H9 (cell line): ENCODE results near the gene CSTPP1. TPM values are rescaled to one million over a fixed set of nuclear protein-coding genes. Genes with fewer than 3 reads are reported as not detected.

Source experiments
- DNase-seq: peaks from one replicate; pipeline ENCODE4 v3.0.0-alpha.2; 2017
- H2AFZ ChIP-seq: one replicate; pipeline ENCODE4 v1.6.1; 2013; ENCODE audit warnings: mild to moderate bottlenecking, low read length, control low read depth, moderate library complexity
- H2AK5ac ChIP-seq: 2 replicates; pipeline ENCODE4 v1.6.1; 2013; ENCODE audit warnings: low read length, control low read depth, mixed read lengths; ENCODE audit not compliant: insufficient read length
- H2BK120ac ChIP-seq: one replicate; pipeline ENCODE4 v1.6.1; 2013; ENCODE audit warnings: low read depth, mild to moderate bottlenecking, low read length, control low read depth, inconsistent platforms; ENCODE audit not compliant: poor library complexity, severe bottlenecking
- H2BK12ac ChIP-seq: 2 replicates; pipeline ENCODE4 v1.6.1; 2013; ENCODE audit warnings: low read length, control low read depth, mixed read lengths, low read depth; ENCODE audit not compliant: insufficient read length
- H2BK15ac ChIP-seq: 2 replicates; pipeline ENCODE4 v1.6.1; 2013; ENCODE audit warnings: low read depth, low read length, control low read depth
- H2BK20ac ChIP-seq: one replicate; pipeline ENCODE4 v1.6.1; 2013; ENCODE audit warnings: low read depth, mild to moderate bottlenecking, low read length, control low read depth, inconsistent platforms; ENCODE audit not compliant: poor library complexity, severe bottlenecking
- H2BK5ac ChIP-seq: 2 replicates; pipeline ENCODE4 v1.6.1; 2013; ENCODE audit warnings: low read length, control low read depth, mixed read lengths; ENCODE audit not compliant: insufficient read length
- H3K14ac ChIP-seq: 2 replicates; pipeline ENCODE4 v1.6.1; 2013; ENCODE audit warnings: low read length, control low read depth; ENCODE audit not compliant: insufficient read depth
- H3K18ac ChIP-seq: 2 replicates; pipeline ENCODE4 v1.6.1; 2013; ENCODE audit warnings: low read depth, mild to moderate bottlenecking, mixed read lengths, low read length, control low read depth; ENCODE audit not compliant: insufficient read length
- H3K23ac ChIP-seq: 2 replicates; pipeline ENCODE4 v1.6.1; 2013; ENCODE audit warnings: low read length, control low read depth, mixed read lengths, low read depth; ENCODE audit not compliant: insufficient read length
- H3K23me2 ChIP-seq: 2 replicates; pipeline ENCODE4 v1.6.1; 2013; ENCODE audit warnings: low read depth, mild to moderate bottlenecking, mixed read lengths, low read length, control low read depth; ENCODE audit not compliant: insufficient read length, poor library complexity, severe bottlenecking
- H3K27ac ChIP-seq: 2 replicates; pipeline ENCODE4 v1.5.1; 2013; ENCODE audit warnings: low read length, control low read depth, mixed read lengths, low read depth; ENCODE audit not compliant: insufficient read length
- H3K27me3 ChIP-seq: 2 replicates; pipeline ENCODE4 v1.6.1; 2013; ENCODE audit warnings: low read length, control low read depth, inconsistent platforms; ENCODE audit not compliant: insufficient read depth
- H3K4ac ChIP-seq: 2 replicates; pipeline ENCODE4 v1.6.1; 2013; ENCODE audit warnings: low read depth, mild to moderate bottlenecking, control low read depth, inconsistent platforms, low read length, moderate library complexity
- H3K4me1 ChIP-seq: 2 replicates; pipeline ENCODE4 v1.6.1; 2013; ENCODE audit warnings: low read length, control low read depth, inconsistent platforms; ENCODE audit not compliant: insufficient read depth
- H3K4me2 ChIP-seq: 2 replicates; pipeline ENCODE4 v1.6.1; 2013; ENCODE audit warnings: low read length, control low read depth, mixed read lengths; ENCODE audit not compliant: insufficient read length, insufficient read depth
- H3K56ac ChIP-seq: 2 replicates; pipeline ENCODE4 v1.6.1; 2013; ENCODE audit warnings: low read depth, mild to moderate bottlenecking, mixed read lengths, low read length, control low read depth; ENCODE audit not compliant: insufficient read length
- H3K79me1 ChIP-seq: 2 replicates; pipeline ENCODE4 v1.6.1; 2013; ENCODE audit warnings: low read depth, mild to moderate bottlenecking, moderate library complexity, low read length, control low read depth, inconsistent platforms; ENCODE audit not compliant: insufficient read depth, poor library complexity, severe bottlenecking
- H3K79me2 ChIP-seq: 2 replicates; pipeline ENCODE4 v1.6.1; 2013; ENCODE audit warnings: low read length, control low read depth, inconsistent platforms; ENCODE audit not compliant: insufficient read depth
- H3K9ac ChIP-seq: 2 replicates; pipeline ENCODE4 v1.6.1; 2013; ENCODE audit warnings: low read length, control low read depth, mixed read lengths; ENCODE audit not compliant: insufficient read length; ENCODE audit errors: extremely low read depth
- H3K9me3 ChIP-seq: one replicate; pipeline ENCODE4 v1.6.1; 2013; ENCODE audit warnings: low read depth, low read length, inconsistent platforms; ENCODE audit not compliant: control insufficient read depth
- H3T11ph ChIP-seq: one replicate; pipeline ENCODE4 v1.6.1; 2013; ENCODE audit warnings: mild to moderate bottlenecking, low read length, control low read depth, inconsistent platforms
- H4K20me1 ChIP-seq: one replicate; pipeline ENCODE4 v1.6.1; 2013; ENCODE audit not compliant: control insufficient read depth, insufficient read length, insufficient read depth
- H4K5ac ChIP-seq: 2 replicates; pipeline ENCODE4 v1.6.1; 2013; ENCODE audit warnings: low read depth, mild to moderate bottlenecking, mixed read lengths, low read length, control low read depth; ENCODE audit not compliant: insufficient read length
- H4K8ac ChIP-seq: replicated peaks from 2 replicates; pipeline ENCODE4 v1.6.1; 2013; ENCODE audit warnings: low read length, control low read depth, mixed read lengths, low read depth; ENCODE audit not compliant: insufficient read length
- H4K91ac ChIP-seq: 2 replicates; pipeline ENCODE4 v1.6.1; 2013; ENCODE audit warnings: low read depth, mild to moderate bottlenecking, moderate library complexity, mixed read lengths, low read length, control low read depth; ENCODE audit not compliant: insufficient read length
- H3K27ac Mint-ChIP-seq, 3 experiments: 2 replicates in 2 of 3; 3 replicates in 1 of 3; pipeline ENCODE4 v1.8.0; 2020 to 2021; ENCODE audit warnings: mixed read lengths in 3 of 3, mild to moderate bottlenecking in 1 of 3, moderate library complexity in 1 of 3
- H3K27me3 Mint-ChIP-seq: 2 replicates; pipeline ENCODE4 v1.8.0; 2021; ENCODE audit warnings: low read depth, mild to moderate bottlenecking, moderate library complexity, mixed read lengths
- H3K36me3 Mint-ChIP-seq, 3 experiments: 2 replicates in 2 of 3; 3 replicates in 1 of 3; pipeline ENCODE4 v1.8.0; 2020 to 2021; ENCODE audit warnings: low read depth in 3 of 3, mixed read lengths in 3 of 3; ENCODE audit not compliant: insufficient read depth in 1 of 3
- H3K4me1 Mint-ChIP-seq, 2 experiments: 2 replicates each; pipeline ENCODE4 v1.8.0; 2020; ENCODE audit warnings: mixed read lengths in 2 of 2
- H3K4me3 Mint-ChIP-seq, 2 experiments: 2 replicates in 1 of 2; 3 replicates in 1 of 2; pipeline ENCODE4 v1.8.0; 2020 to 2021; ENCODE audit warnings: mild to moderate bottlenecking in 2 of 2, mixed read lengths in 2 of 2, moderate library complexity in 1 of 2
- H3K9me3 Mint-ChIP-seq, 2 experiments: 2 replicates in 1 of 2; 3 replicates in 1 of 2; pipeline ENCODE4 v1.8.0; 2020; ENCODE audit warnings: mild to moderate bottlenecking in 2 of 2, mixed read lengths in 2 of 2, moderate library complexity in 1 of 2
- CTCF ChIP-seq: fragments of 200-600 bp; sonication (generic); conservative IDR thresholded peaks from 3 replicates; pipeline ENCODE4 v1.8.0; 2021; ENCODE audit warnings: antibody characterized with exemption, mild to moderate bottlenecking
- WGBS: extraction: QIAGEN DNeasy Blood & Tissue Kit; methylation state at CpG from one replicate; pipeline ENCODE4 v1.1.7; 2013; ENCODE audit warnings: missing lambda C conversion rate, low lambda C conversion rate, mixed read lengths; ENCODE audit not compliant: insufficient read length; ENCODE audit errors: extremely low coverage; 5-methylcytosine and 5-hydroxymethylcytosine counted together
- total RNA-seq: library from RNA; stranded (reverse); gene quantifications from 2 replicates; pipeline ENCODE4 v1.2.1, GENCODE V29; 2021

The CSTPP1 gene
- total RNA-seq, 1 experiment from 2014 or later: 21.2 TPM

GRCh38 chr11:47121731-47122130 lies 185.2 kb downstream of the CSTPP1 start:
- peak overlapping the region in 1 of 3 experiments; percentile 54; a peak in 1 of 7 replicates for H3K27ac Mint-ChIP-seq
- H3K36me3 Mint-ChIP-seq: peaks cover 0 to 4% (median 0%) of the 10 kb centered on the region in 3 experiments; a peak in 3 of 7 replicates
- Histone ChIP-seq H3K4me2 (no peak overlapping the region), H3K79me2 (no peaks in the 10 kb centered on the region), H2BK20ac (no peak overlapping the region), H2BK5ac (no peak overlapping the region), H4K5ac (no peak overlapping the region), H3K23me2 (no peaks in the 10 kb centered on the region), H3K56ac (no peak overlapping the region), H4K91ac (no peak overlapping the region), H2AFZ (no peak overlapping the region), H4K8ac (no peak overlapping the region), H3K27me3 (no peaks in the 10 kb centered on the region), H3K23ac (no peak overlapping the region), H3K9ac (no peak overlapping the region), H2BK12ac (no peak overlapping the region), H2AK5ac (no peak overlapping the region), H3K4me1 (no peaks in the 10 kb centered on the region; the same call in 1 of the 2 replicates), H3K79me1 (no peaks in the 10 kb centered on the region), H2BK15ac (no peak overlapping the region), H3K27ac (no peak overlapping the region), H2BK120ac (no peak overlapping the region), H3K9me3 (no peaks in the 10 kb centered on the region), H3K14ac (no peak overlapping the region), H3K4ac (no peak overlapping the region), H3K18ac (no peak overlapping the region), H3T11ph (no peak overlapping the region), H4K20me1 (no peaks in the 10 kb centered on the region)
- peaks cover 9% of the 10 kb centered on the region in 2 experiments; a peak in 3 of 4 replicates for H3K4me1 Mint-ChIP-seq
- no CpG with 5 or more reads among the region's 2 CpGs for WGBS
- DNase-seq: no peak
- TF ChIP-seq CTCF: no peak
- no peak overlapping the region for H3K4me3 Mint-ChIP-seq
- peaks cover 3 to 10% of the 10 kb centered on the region in 2 experiments; a peak in 2 of 5 replicates for H3K9me3 Mint-ChIP-seq
- H3K27me3 Mint-ChIP-seq: peaks cover 3% of the 10 kb centered on the region; the same call in 1 of the 2 replicates
